Suprapubic skin (tissue), 3 donors: ENCODE results near the gene SETBP1.

Experiments
- POLR2A ChIP-seq, 2 donors: fragments of 450-650 bp; IDR thresholded peaks; one replicate each; pipeline ENCODE4 v1.6.1; 2017; ENCODE audit warnings: antibody characterized with exemption in 2 of 2, mild to moderate bottlenecking in 2 of 2, moderate library complexity in 2 of 2
- TF ChIP-seq, protein P1 (sequence below), 2 donors: fragments of 200-600 bp in 1 of 2; fragments of 450-650 bp in 1 of 2; sonication (generic) in 1 of 2; IDR thresholded peaks; one replicate each; pipeline ENCODE4 v1.5.1; 2016 to 2019; ENCODE audit warnings: antibody characterized with exemption in 2 of 2, mild to moderate bottlenecking in 1 of 2, moderate library complexity in 1 of 2

DNA sequence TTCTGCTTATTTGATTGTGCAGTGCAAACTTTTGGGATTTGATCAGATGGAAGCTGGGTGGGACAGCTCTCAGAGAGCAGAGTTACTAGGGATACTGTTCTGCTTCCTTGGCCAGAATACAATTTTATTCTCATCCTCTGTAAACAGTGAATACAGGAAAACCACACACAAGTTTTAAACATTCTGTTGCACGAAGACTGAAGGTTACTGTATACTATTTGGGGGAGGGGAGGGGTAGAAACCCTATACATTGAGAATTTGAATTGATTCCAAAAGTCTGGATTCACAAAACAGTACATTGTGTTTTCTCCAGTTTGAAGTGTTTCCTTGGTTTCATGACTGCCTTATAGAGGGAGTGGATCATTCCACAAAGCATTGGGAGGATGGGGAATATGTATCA, 149.9 kb downstream of the SETBP1 start:
- TF ChIP-seq, protein P1, sequence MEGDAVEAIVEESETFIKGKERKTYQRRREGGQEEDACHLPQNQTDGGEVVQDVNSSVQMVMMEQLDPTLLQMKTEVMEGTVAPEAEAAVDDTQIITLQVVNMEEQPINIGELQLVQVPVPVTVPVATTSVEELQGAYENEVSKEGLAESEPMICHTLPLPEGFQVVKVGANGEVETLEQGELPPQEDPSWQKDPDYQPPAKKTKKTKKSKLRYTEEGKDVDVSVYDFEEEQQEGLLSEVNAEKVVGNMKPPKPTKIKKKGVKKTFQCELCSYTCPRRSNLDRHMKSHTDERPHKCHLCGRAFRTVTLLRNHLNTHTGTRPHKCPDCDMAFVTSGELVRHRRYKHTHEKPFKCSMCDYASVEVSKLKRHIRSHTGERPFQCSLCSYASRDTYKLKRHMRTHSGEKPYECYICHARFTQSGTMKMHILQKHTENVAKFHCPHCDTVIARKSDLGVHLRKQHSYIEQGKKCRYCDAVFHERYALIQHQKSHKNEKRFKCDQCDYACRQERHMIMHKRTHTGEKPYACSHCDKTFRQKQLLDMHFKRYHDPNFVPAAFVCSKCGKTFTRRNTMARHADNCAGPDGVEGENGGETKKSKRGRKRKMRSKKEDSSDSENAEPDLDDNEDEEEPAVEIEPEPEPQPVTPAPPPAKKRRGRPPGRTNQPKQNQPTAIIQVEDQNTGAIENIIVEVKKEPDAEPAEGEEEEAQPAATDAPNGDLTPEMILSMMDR (IDR thresholded peaks at IDR 0.05): no peak
- no peak for TF ChIP-seq POLR2A (IDR thresholded peaks at IDR 0.05)
